GM19238 (cell line): ENCODE results near the gene FOXO3.
"Not testable (repeated sequence)": the region's sequence is repeated elsewhere in the genome, so short reads cannot be mapped to it uniquely, and the experiment has no call there.

Experiments used
- DNase-seq: peaks from one replicate; pipeline ENCODE4 v3.0.0; 2011; ENCODE audit warnings: low spot score; ENCODE audit not compliant: insufficient read length

FOXO3 gene

GRCh38 chr6:108658785-108659184 is 98.1 kb downstream of the FOXO3 start:
- DNase-seq, result not testable (repeated sequence)

DNA sequence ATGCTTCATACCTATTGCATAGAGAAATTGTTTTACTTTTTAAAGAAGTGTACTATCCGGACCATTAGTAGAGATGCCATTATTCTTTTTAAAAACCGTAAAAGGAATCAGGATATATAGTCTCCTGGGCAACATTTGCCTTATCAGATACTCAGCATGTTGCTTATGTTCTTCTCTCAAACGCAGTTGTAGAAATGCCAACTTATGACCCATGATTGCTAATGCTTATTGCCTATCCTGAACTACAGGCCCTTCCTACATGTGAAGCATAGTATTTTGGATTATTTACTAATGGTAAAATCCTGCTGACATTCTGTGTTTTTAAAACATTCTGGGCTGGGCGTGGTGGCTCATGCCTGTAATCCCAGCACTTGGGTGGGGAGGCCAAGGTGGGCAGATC is 99.5 kb downstream of the FOXO3 start:
- DNase-seq, result no peak

- no peak for DNase-seq
Measured at GRCh38 chr6:108661430-108661829, 100.7 kb downstream of the FOXO3 start.

DNA sequence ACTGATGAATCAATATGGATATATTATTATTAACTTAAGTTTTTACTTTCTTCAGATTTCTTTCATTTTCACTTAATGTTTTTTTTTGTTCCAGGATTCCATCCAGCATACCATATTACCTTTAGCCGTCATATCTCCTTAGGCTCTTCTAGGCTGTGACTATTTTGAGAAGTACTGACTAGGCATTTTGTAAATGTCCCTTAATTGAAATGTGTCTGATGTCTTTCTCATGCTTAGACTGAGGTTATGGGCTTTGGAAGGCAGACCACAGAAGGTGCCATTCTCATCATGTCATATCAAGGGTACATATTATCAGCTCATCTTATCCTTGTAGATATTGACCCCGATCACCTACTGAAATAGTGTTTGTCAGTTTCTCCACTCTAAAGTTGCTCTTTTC is 101.3 kb downstream of the FOXO3 start:
- DNase-seq, result no peak

DNA sequence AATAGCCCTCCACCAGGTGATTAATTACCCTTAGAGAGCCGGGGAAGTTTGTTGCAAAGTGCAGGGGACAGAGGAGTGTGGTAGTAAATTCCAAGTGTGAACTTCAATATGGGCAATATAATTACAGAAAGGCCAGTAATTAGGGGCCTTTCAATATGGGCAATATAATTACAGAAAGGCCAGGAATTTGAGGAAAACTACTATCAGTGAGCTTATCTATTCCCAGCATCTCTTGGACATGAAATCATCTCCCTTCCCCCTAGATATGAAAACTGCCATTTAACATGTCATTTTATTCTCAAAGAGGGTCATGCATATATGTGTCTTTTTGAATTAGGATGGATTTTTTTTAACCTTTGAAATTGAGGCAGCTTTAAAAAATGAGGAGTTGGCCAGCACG is 102.0 kb downstream of the FOXO3 start:
- DNase-seq, result no peak

- DNase-seq, result not testable (repeated sequence)
Measured at GRCh38 chr6:108663494-108664064, 102.9 kb downstream of the FOXO3 start.

- no peak for DNase-seq
Measured at GRCh38 chr6:108665495-108666196, 104.9 kb downstream of the FOXO3 start.

GRCh38 chr6:108666656-108667260 is 106.0 kb downstream of the FOXO3 start:
- no peak for DNase-seq

GRCh38 chr6:108667993-108668392 is 107.3 kb downstream of the FOXO3 start:
- DNase-seq, result no peak

DNA sequence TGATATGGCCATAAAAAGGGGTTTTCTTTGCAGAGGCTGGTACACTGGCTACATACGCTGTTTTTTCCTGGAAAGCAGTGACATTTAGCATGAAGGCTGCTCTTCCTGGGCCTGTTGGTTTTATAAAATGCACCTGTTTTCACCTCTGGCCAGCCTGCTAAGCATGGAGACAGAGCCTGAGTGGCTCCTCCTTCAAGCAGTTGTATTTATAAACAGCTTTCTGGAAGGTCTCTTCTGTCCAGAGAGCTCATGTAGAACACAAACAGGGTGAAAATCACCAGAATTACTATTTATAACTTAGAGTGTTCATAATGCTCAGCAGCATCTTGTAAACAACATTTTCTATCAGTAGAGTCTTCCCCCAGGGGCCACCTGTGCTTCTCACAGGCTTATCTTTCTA is 109.0 kb downstream of the FOXO3 start:
- no peak for DNase-seq

DNA sequence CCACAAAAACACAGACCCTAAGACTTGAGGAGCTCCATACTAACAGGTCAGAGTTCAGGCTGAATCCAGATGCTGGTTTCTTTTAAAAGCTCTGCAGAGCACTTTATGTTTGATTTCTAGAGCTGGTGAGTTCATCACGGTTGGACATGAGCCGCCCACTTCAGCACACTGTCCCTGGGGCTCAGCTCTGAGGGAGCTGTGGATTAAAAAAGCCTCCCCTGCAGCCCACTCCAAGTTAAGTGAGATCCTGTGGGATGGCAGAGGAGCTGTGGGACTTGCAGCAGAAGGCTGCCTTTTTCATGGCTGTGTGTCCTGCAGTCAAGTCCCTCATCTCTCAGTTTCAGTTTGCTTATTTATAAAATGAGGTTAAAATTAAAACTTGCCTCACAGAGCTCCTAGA is 110.5 kb downstream of the FOXO3 start:
- DNase-seq, result no peak

DNA sequence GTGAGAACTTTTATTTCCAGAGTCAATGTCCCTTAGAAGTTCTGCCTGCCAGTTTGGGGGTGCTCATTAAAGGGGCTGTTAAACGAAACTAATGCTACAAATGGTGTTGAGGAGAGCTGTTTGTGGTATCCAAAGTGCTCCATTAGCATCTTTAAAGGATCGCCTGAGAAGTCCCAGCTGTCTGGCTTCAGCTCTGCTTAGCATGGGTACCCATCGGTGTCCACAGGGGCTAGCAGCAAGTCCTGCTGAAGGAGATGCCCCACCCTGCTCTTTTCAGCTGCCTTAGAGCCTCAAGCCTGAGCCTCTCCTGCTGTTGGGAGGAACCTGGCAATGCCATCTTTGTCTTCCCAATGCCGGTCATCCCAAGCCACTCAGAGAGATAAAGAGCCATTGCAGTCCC is 111.1 kb downstream of the FOXO3 start:
- no peak for DNase-seq

DNA sequence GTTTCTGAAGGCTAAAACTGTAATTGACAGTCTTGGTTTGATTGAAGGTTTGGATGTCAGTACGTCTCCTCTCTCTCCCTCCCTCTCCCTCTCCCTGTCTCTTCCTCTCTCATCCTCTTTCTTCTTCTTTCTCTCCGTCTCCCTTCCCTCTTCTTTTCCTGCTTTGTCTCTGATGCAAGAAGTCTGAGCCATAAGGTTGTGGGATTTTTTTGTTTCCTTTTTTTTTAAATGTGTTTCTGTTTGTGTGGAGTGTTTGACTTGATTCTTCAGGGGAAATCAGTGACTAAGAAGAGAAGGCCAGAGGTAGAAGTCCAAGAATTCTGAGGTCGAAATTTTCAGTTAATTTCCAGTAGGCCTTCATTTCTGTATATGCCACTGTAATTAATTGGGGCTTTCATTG is 111.9 kb downstream of the FOXO3 start:
- DNase-seq, result no peak

GRCh38 chr6:108673153-108673552 is 112.4 kb downstream of the FOXO3 start:
- DNase-seq, result no peak

DNA sequence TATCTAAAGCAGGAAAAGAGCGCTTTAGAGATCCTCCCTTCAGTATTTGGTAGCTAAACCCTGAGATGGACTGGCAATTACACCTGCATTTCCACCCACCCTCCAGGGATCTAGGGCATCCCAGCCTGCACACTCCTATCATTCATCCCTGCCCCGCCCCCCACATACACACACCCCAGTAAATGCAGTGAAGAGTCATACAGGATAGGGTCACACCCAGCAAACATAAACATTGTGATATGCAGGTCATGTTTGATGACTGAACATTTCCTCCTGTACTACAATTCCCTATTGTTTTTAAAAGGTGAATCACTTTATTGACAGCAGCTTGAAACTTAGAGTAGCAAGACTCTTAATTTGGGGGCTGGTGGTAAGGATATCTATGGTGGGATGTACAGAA is 112.9 kb downstream of the FOXO3 start:
- no peak for DNase-seq

GRCh38 chr6:108675226-108676200 is 114.8 kb downstream of the FOXO3 start:
- no peak for DNase-seq

GRCh38 chr6:108676555-108676954 is 115.8 kb downstream of the FOXO3 start:
- no peak for DNase-seq

- no peak for DNase-seq
Measured at GRCh38 chr6:108677357-108677756, 116.6 kb downstream of the FOXO3 start.

GRCh38 chr6:108677894-108678293 is 117.2 kb downstream of the FOXO3 start:
- DNase-seq, result no peak

DNA sequence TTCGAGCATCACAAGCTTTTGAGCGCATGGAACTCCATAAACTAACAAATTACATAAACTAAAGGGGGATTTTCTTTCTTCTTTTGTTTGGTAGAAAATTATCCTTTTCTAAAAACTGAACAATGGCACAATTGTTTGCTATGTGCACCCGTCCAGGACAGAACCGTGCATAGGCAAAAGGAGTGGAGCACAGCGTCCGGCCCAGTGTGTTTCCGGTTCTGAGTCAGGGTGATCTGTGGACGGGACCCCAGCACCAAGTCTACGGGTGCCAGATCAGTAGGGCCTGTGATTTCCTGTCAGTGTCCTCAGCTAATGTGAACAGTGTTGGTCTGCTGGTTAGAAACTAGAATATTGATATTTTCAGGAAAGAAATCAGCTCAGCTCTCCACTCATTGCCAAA is 119.6 kb downstream of the FOXO3 start:
- not testable (repeated sequence) for DNase-seq

DNA sequence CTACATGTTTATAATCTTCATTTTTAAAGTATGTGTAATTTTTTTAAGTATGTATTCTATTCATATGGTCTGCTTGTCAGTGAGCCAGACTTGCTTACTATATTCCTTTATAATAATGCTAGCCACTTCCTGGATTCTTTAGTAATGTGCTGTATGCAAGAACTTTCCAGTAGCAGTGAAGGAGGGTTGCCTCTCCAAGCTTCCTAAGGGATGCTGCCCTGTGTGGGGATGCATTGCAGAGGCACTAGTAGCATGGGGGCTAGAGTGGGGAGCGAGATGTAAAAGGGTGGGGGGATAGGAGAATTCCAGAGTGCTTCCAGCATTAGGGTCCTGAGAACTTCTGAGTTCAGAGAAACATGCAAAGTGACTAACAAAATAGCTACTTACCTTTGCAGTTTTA is 121.0 kb downstream of the FOXO3 start:
- not testable (repeated sequence) for DNase-seq
